ENCODE results near the gene FYN. TPM values are rescaled to one million over a fixed set of nuclear protein-coding genes. Genes with fewer than 3 reads are reported as not detected.

Gene FYN
- total and polyA plus RNA-seq, 10 of the 15 experiments (the other 5 are each of a cell fraction or from before 2014, with no cell fraction given) = 51.4 to 247 (median 138) TPM

DNA sequence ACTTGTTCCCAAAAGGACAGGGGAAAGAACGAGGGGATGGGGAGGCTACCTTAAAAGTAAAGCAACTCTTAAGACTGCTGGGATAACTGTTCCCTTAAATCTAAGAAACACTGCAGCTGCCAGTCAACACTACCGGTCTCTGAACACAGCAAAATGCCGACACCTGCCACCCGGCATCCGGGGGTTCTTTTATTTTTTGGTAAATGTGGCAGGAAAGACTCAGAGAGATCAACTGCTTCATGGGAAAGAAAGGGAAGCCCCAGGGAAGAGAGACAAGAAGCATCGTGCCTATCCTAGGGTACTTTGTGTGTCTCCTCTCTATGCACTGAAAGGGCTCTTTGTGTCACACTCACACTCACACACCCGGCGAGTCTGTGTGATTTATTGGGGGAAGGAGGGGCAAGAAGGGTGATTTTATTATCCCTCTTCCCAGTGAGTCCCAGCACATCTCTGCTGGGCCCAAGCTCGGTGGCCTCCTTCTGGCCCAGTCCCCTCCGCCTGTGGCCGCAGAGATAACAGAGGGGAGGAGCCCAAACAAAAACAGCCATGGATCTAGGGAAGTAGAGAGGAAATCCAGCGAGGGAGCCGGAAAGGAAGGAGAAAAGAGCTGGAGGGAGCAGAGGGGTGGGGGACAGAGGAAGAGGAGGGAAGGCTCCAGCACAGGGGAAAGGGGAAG, 1.4 kb downstream of the FYN start (continued):
- TF ChIP-seq BMI1 (IDR thresholded peaks at IDR 0.05; ENCODE audit: borderline replicate concordance) (no peak), STAT3 (IDR thresholded peaks at IDR 0.05; ENCODE audit: low read depth, low read length) (no peak), RUNX3 (IDR thresholded peaks at IDR 0.05; ENCODE audit: low read length) (no peak), ASH2L (IDR thresholded peaks at IDR 0.05; ENCODE audit: borderline replicate concordance, low read depth) (no peak), MEF2A (IDR thresholded peaks at IDR 0.05; ENCODE audit: insufficient read depth, low read depth, low read length) (no peak), POLR2AphosphoS5 (IDR thresholded peaks at IDR 0.05; ENCODE audit: low read length) (no peak), CHD2 (IDR thresholded peaks at IDR 0.05; ENCODE audit: borderline replicate concordance, low read depth, low read length) (no peak), CHD1 (IDR thresholded peaks at IDR 0.05; ENCODE audit: low read depth, low read length) (0 out of 2 replicates have a peak, but pooled peaks have one; percentile 50), NR2C1 (IDR thresholded peaks at IDR 0.05) (no peak), WRNIP1 (IDR thresholded peaks at IDR 0.05; ENCODE audit: borderline replicate concordance, low read depth, low read length) (no peak)
- TF ChIP-seq, protein P1, sequence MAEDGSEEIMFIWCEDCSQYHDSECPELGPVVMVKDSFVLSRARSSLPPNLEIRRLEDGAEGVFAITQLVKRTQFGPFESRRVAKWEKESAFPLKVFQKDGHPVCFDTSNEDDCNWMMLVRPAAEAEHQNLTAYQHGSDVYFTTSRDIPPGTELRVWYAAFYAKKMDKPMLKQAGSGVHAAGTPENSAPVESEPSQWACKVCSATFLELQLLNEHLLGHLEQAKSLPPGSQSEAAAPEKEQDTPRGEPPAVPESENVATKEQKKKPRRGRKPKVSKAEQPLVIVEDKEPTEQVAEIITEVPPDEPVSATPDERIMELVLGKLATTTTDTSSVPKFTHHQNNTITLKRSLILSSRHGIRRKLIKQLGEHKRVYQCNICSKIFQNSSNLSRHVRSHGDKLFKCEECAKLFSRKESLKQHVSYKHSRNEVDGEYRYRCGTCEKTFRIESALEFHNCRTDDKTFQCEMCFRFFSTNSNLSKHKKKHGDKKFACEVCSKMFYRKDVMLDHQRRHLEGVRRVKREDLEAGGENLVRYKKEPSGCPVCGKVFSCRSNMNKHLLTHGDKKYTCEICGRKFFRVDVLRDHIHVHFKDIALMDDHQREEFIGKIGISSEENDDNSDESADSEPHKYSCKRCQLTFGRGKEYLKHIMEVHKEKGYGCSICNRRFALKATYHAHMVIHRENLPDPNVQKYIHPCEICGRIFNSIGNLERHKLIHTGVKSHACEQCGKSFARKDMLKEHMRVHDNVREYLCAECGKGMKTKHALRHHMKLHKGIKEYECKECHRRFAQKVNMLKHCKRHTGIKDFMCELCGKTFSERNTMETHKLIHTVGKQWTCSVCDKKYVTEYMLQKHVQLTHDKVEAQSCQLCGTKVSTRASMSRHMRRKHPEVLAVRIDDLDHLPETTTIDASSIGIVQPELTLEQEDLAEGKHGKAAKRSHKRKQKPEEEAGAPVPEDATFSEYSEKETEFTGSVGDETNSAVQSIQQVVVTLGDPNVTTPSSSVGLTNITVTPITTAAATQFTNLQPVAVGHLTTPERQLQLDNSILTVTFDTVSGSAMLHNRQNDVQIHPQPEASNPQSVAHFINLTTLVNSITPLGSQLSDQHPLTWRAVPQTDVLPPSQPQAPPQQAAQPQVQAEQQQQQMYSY (CRISPR knock-in tag; IDR thresholded peaks at IDR 0.05) = no peak
- TF ChIP-seq, protein P2, sequence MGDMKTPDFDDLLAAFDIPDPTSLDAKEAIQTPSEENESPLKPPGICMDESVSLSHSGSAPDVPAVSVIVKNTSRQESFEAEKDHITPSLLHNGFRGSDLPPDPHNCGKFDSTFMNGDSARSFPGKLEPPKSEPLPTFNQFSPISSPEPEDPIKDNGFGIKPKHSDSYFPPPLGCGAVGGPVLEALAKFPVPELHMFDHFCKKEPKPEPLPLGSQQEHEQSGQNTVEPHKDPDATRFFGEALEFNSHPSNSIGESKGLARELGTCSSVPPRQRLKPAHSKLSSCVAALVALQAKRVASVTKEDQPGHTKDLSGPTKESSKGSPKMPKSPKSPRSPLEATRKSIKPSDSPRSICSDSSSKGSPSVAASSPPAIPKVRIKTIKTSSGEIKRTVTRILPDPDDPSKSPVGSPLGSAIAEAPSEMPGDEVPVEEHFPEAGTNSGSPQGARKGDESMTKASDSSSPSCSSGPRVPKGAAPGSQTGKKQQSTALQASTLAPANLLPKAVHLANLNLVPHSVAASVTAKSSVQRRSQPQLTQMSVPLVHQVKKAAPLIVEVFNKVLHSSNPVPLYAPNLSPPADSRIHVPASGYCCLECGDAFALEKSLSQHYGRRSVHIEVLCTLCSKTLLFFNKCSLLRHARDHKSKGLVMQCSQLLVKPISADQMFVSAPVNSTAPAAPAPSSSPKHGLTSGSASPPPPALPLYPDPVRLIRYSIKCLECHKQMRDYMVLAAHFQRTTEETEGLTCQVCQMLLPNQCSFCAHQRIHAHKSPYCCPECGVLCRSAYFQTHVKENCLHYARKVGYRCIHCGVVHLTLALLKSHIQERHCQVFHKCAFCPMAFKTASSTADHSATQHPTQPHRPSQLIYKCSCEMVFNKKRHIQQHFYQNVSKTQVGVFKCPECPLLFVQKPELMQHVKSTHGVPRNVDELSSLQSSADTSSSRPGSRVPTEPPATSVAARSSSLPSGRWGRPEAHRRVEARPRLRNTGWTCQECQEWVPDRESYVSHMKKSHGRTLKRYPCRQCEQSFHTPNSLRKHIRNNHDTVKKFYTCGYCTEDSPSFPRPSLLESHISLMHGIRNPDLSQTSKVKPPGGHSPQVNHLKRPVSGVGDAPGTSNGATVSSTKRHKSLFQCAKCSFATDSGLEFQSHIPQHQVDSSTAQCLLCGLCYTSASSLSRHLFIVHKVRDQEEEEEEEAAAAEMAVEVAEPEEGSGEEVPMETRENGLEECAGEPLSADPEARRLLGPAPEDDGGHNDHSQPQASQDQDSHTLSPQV (IDR thresholded peaks at IDR 0.05) = no peak
- TF ChIP-seq, protein P3, sequence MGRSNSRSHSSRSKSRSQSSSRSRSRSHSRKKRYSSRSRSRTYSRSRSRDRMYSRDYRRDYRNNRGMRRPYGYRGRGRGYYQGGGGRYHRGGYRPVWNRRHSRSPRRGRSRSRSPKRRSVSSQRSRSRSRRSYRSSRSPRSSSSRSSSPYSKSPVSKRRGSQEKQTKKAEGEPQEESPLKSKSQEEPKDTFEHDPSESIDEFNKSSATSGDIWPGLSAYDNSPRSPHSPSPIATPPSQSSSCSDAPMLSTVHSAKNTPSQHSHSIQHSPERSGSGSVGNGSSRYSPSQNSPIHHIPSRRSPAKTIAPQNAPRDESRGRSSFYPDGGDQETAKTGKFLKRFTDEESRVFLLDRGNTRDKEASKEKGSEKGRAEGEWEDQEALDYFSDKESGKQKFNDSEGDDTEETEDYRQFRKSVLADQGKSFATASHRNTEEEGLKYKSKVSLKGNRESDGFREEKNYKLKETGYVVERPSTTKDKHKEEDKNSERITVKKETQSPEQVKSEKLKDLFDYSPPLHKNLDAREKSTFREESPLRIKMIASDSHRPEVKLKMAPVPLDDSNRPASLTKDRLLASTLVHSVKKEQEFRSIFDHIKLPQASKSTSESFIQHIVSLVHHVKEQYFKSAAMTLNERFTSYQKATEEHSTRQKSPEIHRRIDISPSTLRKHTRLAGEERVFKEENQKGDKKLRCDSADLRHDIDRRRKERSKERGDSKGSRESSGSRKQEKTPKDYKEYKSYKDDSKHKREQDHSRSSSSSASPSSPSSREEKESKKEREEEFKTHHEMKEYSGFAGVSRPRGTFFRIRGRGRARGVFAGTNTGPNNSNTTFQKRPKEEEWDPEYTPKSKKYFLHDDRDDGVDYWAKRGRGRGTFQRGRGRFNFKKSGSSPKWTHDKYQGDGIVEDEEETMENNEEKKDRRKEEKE (IDR thresholded peaks at IDR 0.05) = no peak
- TF ChIP-seq, protein P4, sequence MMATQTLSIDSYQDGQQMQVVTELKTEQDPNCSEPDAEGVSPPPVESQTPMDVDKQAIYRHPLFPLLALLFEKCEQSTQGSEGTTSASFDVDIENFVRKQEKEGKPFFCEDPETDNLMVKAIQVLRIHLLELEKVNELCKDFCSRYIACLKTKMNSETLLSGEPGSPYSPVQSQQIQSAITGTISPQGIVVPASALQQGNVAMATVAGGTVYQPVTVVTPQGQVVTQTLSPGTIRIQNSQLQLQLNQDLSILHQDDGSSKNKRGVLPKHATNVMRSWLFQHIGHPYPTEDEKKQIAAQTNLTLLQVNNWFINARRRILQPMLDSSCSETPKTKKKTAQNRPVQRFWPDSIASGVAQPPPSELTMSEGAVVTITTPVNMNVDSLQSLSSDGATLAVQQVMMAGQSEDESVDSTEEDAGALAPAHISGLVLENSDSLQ (IDR thresholded peaks at IDR 0.05) = peak; percentile 81
- TF ChIP-seq, protein P5, sequence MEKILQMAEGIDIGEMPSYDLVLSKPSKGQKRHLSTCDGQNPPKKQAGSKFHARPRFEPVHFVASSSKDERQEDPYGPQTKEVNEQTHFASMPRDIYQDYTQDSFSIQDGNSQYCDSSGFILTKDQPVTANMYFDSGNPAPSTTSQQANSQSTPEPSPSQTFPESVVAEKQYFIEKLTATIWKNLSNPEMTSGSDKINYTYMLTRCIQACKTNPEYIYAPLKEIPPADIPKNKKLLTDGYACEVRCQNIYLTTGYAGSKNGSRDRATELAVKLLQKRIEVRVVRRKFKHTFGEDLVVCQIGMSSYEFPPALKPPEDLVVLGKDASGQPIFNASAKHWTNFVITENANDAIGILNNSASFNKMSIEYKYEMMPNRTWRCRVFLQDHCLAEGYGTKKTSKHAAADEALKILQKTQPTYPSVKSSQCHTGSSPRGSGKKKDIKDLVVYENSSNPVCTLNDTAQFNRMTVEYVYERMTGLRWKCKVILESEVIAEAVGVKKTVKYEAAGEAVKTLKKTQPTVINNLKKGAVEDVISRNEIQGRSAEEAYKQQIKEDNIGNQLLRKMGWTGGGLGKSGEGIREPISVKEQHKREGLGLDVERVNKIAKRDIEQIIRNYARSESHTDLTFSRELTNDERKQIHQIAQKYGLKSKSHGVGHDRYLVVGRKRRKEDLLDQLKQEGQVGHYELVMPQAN (conservative IDR thresholded peaks at IDR 0.05) = no peak
